ENCODE measurements around the gene BBS7. TPM values are rescaled to one million over a fixed set of nuclear protein-coding genes. Genes with fewer than 3 reads are reported as not detected.
A peak's percentile ranks its signal among the peaks of the same experiment; 100 is the strongest.

BBS7 gene
- total and polyA plus RNA-seq, 2 of the 13 experiments (the other 11 are each of a cell fraction or from before 2014, with no cell fraction given), result 9.0 to 15.7 TPM

DNA sequence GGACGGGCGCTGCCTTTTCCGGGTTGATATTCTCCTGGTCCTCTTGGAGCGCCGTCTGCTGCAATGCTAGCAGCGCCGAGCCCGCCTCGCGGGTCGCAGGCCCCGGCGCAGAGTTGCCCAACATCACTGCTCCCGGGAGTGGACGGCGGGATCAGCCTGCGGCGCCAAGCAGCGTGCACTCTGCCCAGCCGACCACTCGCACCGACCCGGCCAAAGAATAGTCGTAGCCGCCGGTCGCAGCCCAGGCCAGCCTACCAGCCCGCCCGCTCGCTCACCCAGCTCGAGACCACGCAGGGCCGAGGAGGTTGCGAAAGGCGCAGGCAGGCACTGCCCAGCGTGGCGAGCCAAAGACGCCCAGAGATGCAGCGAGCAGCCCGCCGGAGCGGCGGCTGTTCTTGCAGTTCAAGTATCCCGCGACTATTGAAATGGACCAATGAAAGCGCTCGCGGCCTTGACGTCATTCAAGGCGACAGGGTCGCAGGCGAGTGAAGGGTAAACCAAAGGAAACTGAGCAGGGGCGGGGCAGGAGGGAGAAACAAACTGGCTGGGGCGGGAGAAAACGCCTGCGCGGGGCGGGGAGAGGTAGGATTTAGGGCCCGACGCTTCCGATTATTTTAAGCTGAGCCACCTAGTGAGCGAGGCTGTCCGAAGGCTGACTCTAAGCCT lies 46.6 kb downstream of the BBS7 start, which contains the start of gene CCNA2 (continued):
- no peak for TF ChIP-seq CHCHD3 (CRISPR knock-in tag; IDR thresholded peaks at IDR 0.05)
- TF ChIP-seq, protein P1, sequence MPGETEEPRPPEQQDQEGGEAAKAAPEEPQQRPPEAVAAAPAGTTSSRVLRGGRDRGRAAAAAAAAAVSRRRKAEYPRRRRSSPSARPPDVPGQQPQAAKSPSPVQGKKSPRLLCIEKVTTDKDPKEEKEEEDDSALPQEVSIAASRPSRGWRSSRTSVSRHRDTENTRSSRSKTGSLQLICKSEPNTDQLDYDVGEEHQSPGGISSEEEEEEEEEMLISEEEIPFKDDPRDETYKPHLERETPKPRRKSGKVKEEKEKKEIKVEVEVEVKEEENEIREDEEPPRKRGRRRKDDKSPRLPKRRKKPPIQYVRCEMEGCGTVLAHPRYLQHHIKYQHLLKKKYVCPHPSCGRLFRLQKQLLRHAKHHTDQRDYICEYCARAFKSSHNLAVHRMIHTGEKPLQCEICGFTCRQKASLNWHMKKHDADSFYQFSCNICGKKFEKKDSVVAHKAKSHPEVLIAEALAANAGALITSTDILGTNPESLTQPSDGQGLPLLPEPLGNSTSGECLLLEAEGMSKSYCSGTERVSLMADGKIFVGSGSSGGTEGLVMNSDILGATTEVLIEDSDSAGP (CRISPR knock-in tag; IDR thresholded peaks at IDR 0.05; ENCODE audit: borderline replicate concordance), result peak; percentile 86; the same call in 1 of the 2 replicates
- TF ChIP-seq MAF1 (CRISPR knock-in tag; IDR thresholded peaks at IDR 0.05; ENCODE audit: borderline replicate concordance), result 0 out of 2 replicates have a peak, but pooled peaks have one; percentile 54
- peak; percentile 18; the same call in 1 of the 2 replicates for TF ChIP-seq BCL6 (CRISPR knock-in tag; IDR thresholded peaks at IDR 0.05)
- peak; percentile 87; the same call in 1 of the 2 replicates for TF ChIP-seq ARHGAP35 (CRISPR knock-in tag; IDR thresholded peaks at IDR 0.05; ENCODE audit: borderline replicate concordance)
- TF ChIP-seq ZNF329 (CRISPR knock-in tag; IDR thresholded peaks at IDR 0.05; ENCODE audit: low read depth), result no peak
- peak; percentile 61; the same call in 1 of the 2 replicates for TF ChIP-seq NR2C2 (CRISPR knock-in tag; IDR thresholded peaks at IDR 0.05; ENCODE audit: borderline replicate concordance)
- TF ChIP-seq, protein P2, sequence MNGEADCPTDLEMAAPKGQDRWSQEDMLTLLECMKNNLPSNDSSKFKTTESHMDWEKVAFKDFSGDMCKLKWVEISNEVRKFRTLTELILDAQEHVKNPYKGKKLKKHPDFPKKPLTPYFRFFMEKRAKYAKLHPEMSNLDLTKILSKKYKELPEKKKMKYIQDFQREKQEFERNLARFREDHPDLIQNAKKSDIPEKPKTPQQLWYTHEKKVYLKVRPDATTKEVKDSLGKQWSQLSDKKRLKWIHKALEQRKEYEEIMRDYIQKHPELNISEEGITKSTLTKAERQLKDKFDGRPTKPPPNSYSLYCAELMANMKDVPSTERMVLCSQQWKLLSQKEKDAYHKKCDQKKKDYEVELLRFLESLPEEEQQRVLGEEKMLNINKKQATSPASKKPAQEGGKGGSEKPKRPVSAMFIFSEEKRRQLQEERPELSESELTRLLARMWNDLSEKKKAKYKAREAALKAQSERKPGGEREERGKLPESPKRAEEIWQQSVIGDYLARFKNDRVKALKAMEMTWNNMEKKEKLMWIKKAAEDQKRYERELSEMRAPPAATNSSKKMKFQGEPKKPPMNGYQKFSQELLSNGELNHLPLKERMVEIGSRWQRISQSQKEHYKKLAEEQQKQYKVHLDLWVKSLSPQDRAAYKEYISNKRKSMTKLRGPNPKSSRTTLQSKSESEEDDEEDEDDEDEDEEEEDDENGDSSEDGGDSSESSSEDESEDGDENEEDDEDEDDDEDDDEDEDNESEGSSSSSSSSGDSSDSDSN (CRISPR knock-in tag; IDR thresholded peaks at IDR 0.05), result peak; percentile 89
- TF ChIP-seq ARID2 (CRISPR knock-in tag; IDR thresholded peaks at IDR 0.05; ENCODE audit: borderline replicate concordance), result no peak
- TF ChIP-seq MED8 (CRISPR knock-in tag; IDR thresholded peaks at IDR 0.05; ENCODE audit: insufficient replicate concordance), result no peak
- no peak for TF ChIP-seq ZFP62 (CRISPR knock-in tag; IDR thresholded peaks at IDR 0.05)
- TF ChIP-seq ZNF180 (CRISPR knock-in tag; IDR thresholded peaks at IDR 0.05; ENCODE audit: borderline replicate concordance, low read depth), result no peak
- no peak for TF ChIP-seq ZNF468 (CRISPR knock-in tag; IDR thresholded peaks at IDR 0.05)
- TF ChIP-seq, protein P3, sequence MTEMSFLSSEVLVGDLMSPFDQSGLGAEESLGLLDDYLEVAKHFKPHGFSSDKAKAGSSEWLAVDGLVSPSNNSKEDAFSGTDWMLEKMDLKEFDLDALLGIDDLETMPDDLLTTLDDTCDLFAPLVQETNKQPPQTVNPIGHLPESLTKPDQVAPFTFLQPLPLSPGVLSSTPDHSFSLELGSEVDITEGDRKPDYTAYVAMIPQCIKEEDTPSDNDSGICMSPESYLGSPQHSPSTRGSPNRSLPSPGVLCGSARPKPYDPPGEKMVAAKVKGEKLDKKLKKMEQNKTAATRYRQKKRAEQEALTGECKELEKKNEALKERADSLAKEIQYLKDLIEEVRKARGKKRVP (CRISPR knock-in tag; IDR thresholded peaks at IDR 0.05), result peak in 1 of 2 experiments; percentile 79; a peak in 2 of 4 replicates
- TF ChIP-seq, protein P4, sequence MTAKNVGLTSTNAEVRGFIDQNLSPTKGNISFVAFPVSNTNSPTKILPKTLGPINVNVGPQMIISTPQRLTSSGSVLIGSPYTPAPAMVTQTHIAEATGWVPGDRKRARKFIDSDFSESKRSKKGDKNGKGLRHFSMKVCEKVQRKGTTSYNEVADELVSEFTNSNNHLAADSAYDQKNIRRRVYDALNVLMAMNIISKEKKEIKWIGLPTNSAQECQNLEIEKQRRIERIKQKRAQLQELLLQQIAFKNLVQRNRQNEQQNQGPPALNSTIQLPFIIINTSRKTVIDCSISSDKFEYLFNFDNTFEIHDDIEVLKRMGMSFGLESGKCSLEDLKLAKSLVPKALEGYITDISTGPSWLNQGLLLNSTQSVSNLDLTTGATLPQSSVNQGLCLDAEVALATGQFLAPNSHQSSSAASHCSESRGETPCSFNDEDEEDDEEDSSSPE (CRISPR knock-in tag; IDR thresholded peaks at IDR 0.05), result peak; percentile 99
- peak; percentile 51 for TF ChIP-seq RBM39 (IDR thresholded peaks at IDR 0.05; ENCODE audit: low read depth, low read length, poor library complexity, severe bottlenecking)
- peak; percentile 69 for TF ChIP-seq ELF1 (CRISPR knock-in tag; IDR thresholded peaks at IDR 0.05)
- TF ChIP-seq, protein P5, sequence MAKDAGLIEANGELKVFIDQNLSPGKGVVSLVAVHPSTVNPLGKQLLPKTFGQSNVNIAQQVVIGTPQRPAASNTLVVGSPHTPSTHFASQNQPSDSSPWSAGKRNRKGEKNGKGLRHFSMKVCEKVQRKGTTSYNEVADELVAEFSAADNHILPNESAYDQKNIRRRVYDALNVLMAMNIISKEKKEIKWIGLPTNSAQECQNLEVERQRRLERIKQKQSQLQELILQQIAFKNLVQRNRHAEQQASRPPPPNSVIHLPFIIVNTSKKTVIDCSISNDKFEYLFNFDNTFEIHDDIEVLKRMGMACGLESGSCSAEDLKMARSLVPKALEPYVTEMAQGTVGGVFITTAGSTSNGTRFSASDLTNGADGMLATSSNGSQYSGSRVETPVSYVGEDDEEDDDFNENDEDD (CRISPR knock-in tag; IDR thresholded peaks at IDR 0.05; ENCODE audit: borderline replicate concordance), result peak; percentile 99
- peak; percentile 97 for TF ChIP-seq CREM (IDR thresholded peaks at IDR 0.05)
- peak; percentile 88 for TF ChIP-seq CREM (CRISPR knock-in tag; IDR thresholded peaks at IDR 0.05)
- TF ChIP-seq ZNF841 (CRISPR knock-in tag; IDR thresholded peaks at IDR 0.05; ENCODE audit: borderline replicate concordance), result 0 out of 2 replicates have a peak, but pooled peaks have one; percentile 67
- TF ChIP-seq TBX2 (CRISPR knock-in tag; IDR thresholded peaks at IDR 0.05; ENCODE audit: borderline replicate concordance), result peak; percentile 57; the same call in 1 of the 2 replicates

Data from HepG2 (cell line).